Head of caudate nucleus (tissue), 42 donors: ENCODE results near the gene TBXA2R.

Experiments used
- DNase-seq, 42 donors: peaks; one replicate each; pipeline versions ENCODE4 v3.0.0 to v3.0.0-alpha.2; 2020 to 2021; ENCODE audit warnings: mixed read lengths in 7 of 42
- intact Hi-C: fragments of 100-400 bp; cut with DNase I; formaldehyde crosslinking; loops from one replicate; pipeline ENCODE4 v1.15.0; 2022

TBXA2R gene

GRCh38 chr19:3609779-3610719 lies 3.4 kb upstream of the TBXA2R start:
- DNase-seq, result peak in 1 of 42 donors; percentile 11
- intact Hi-C loops, result no loop called here

- peak in 1 of 42 donors; percentile 23 for DNase-seq
Measured at GRCh38 chr19:3608750-3609322, 2.2 kb upstream of the TBXA2R start.

GRCh38 chr19:3608079-3608641 lies 1.5 kb upstream of the TBXA2R start:
- DNase-seq, result no peak
- intact Hi-C loops, result no loop called here

More at GRCh38 chr19:3608750-3609322, 2.2 kb upstream of the TBXA2R start:
- intact Hi-C loops, result no loop called here

- no peak for DNase-seq
- intact Hi-C loops, result no loop called here
Measured at GRCh38 chr19:3607303-3608078, 816 bp upstream of the TBXA2R start.

- intact Hi-C loops, result no loop called here
- no peak for DNase-seq
Measured at GRCh38 chr19:3606174-3606689, 443 bp downstream of the TBXA2R start.

GRCh38 chr19:3605770-3606169 lies 905 bp downstream of the TBXA2R start:
- DNase-seq, result no peak
- intact Hi-C loops, result no loop called here

- intact Hi-C loops, result no loop called here
- DNase-seq, result no peak
Measured at GRCh38 chr19:3605361-3605760, 1.3 kb downstream of the TBXA2R start.

- intact Hi-C loops, result no loop called here
- DNase-seq, result no peak
Measured at GRCh38 chr19:3604987-3605343, 1.7 kb downstream of the TBXA2R start.

- intact Hi-C loops, result no loop called here
- no peak for DNase-seq
Measured at GRCh38 chr19:3604227-3604986, 2.3 kb downstream of the TBXA2R start.

- intact Hi-C loops, result no loop called here
- no peak for DNase-seq
Measured at GRCh38 chr19:3603121-3603811, 3.4 kb downstream of the TBXA2R start.

GRCh38 chr19:3601021-3601420 lies 5.7 kb downstream of the TBXA2R start:
- intact Hi-C loops, result no loop called here
- DNase-seq, result no peak

GRCh38 chr19:3599776-3600187 lies 6.9 kb downstream of the TBXA2R start:
- intact Hi-C loops, result no loop called here
- DNase-seq, result no peak

GRCh38 chr19:3595521-3596061 lies 11.1 kb downstream of the TBXA2R start:
- intact Hi-C loops, result no loop called here
- DNase-seq, result no peak

GRCh38 chr19:3593156-3593555 lies 13.5 kb downstream of the TBXA2R start:
- DNase-seq, result no peak
- intact Hi-C loops, result no loop called here

GRCh38 chr19:3591876-3592613 lies 14.6 kb downstream of the TBXA2R start:
- no peak for DNase-seq
- intact Hi-C loops, result no loop called here

- intact Hi-C loops, result no loop called here
Measured at GRCh38 chr19:3590991-3591659, 15.6 kb downstream of the TBXA2R start.

GRCh38 chr19:3589949-3590348 lies 16.7 kb downstream of the TBXA2R start:
- intact Hi-C loops, result no loop called here
- DNase-seq, result no peak

More at GRCh38 chr19:3590991-3591659, 15.6 kb downstream of the TBXA2R start:
- DNase-seq, result no peak
